ENCODE results near the gene DEPP1.

DEPP1 gene

DNA sequence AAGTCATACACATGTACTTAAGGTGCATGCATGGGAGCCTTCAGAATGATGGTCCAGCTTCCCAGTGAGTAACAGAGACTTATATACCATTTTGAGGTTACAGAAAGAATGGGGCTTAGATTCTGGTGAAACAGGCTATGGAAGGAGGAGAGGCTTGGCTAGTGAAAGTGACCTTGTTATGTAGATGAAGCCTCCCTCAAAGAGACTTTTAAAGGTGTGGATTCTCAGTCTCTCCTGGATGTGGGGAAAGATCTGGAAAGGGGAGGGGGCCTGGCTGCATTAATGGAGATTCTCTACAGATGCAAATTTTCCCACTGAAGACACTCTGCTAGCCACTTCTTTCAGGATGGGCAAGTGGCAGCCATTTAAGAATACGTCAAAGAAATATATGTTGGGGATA, 13.5 kb downstream of the DEPP1 start:
- DNase-seq, result no peak

DNA sequence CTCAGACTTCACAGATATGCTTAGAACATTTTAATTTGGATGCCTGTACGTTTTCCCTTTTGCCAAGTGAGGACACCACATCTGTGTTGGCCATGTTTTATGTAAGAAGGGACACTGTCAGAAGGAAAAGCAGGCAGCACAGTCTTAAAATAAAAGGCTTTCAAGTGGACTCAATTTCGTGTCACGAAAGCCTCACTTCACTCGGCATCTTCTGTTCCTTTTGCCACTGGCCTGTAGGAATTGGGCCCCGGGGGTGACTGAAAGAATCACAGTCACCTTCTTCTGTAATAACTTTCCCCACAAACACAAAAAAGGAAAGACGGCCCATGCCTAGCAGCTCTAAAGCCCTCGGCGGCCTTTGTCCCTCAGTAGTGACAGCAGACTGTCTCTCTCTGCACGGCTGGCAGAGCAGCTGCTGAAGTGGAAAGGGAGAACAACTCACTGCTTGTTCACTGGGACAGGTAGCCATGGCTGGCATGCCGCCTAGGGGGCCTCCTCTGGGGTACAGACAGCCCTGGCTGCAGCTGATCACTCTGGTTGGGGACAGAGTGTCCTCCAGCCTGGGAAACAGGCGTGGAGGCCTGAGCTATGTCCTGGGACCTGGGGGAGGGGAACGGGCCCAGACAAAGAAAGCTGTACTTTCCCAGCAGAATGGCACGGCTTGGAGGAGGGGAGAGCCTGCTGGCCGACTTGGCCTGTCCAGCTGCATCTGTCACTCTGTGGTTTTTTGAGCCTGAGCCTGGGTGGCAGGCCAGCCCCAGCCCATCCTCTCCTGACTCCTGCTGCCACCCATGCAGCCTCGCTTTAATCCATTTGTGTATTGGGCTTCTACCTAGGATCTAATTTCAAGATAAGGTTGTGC, 14.6 kb downstream of the DEPP1 start:
- DNase-seq, result no peak

DNA sequence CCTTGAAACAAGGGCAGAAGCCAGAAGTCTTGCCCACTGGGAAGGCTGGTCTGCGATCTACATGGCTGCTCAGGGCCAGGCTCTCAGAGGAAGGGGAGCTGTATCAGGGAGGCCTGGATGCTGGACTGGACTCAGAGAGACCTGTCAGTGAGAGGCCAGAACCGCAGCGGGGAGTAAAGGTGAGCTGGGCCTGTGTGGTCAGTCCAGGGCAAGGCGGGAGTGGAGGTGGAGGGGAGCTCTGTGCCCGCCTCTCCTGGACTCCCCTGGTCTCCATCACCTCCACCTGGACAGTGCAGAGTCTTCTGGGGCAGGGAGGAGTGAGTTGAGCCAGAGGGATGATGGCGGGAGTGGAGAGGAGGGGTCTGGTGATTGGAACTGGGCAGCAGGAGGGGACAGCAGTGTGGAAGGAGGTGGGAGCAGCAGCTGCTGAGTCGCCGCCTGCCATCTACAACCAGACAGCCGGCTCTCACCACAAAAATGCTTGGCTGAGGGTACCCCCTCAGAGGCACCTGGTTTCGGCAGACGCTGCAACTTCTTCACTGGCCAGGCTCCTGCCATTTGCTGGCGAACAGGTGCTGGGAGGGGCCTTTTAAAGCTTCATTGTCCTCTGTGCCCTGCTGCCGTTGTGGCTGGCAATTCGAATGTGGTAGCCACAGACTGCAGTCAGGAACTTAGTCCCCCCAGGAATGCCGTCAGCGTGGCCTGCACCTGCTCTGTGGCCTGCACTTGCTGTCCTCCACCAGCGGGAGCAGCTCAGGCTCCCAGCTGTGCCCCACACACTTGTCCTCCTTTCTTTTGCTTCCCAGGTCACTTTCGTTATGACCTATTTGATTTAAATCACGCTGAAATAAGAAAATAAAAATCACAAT, 15.5 kb downstream of the DEPP1 start:
- no peak for DNase-seq

DNA sequence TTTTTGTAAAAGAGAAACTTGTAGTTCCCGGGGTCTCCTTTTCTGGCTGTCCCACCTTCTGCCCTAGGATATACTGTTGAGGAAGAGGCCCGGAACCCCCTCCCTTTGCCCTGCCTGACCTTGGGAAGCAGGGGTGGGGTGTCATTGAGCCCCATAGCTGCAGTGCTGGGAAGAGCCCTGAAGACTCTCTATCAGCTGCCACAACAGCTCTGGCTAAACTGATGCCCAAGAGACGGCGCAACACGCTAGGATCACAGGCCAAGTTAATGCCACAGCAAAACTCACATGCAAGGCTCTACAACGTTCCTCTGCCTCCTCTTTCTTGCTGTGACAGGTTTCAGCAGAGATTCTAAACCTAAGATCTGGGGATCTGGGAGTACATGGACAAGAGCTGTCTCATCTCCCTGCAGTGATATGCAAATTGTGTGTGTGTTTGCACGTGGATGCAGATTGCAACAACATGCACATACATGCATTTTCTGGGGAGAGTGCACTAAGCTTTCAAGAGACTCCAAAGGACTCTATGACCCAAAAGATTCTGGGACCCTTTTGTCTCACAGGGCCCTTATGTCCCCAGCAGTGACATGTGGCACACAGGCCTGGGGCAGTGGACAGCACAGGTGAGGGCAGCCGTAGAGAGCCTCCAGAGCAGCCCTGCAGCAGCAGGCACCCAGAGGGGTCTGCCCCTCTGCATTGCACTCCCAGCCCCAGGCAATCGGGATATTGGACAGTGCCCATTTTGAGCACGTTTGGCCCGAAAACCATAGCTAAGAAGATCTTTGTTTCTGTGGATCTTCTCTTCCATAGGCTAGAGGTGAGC, 16.5 kb downstream of the DEPP1 start:
- no peak for DNase-seq

DNA sequence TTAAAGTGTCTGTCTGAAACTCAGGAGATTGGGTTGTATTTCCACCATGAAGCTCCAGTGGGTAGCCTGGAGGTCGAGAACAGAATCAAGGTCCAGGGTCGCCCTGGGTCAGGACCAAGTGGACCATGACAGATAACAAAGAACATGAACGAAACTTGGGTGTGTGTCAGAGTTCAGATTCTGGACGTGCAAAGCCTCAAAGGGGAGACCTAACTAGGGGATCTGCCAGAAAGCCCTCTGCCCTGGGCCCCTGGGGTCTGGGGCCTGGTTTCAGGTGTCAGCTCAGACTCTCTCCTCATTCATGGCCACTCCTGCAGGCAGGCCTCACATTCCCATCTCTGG, 17.4 kb downstream of the DEPP1 start:
- DNase-seq, result no peak

DNA sequence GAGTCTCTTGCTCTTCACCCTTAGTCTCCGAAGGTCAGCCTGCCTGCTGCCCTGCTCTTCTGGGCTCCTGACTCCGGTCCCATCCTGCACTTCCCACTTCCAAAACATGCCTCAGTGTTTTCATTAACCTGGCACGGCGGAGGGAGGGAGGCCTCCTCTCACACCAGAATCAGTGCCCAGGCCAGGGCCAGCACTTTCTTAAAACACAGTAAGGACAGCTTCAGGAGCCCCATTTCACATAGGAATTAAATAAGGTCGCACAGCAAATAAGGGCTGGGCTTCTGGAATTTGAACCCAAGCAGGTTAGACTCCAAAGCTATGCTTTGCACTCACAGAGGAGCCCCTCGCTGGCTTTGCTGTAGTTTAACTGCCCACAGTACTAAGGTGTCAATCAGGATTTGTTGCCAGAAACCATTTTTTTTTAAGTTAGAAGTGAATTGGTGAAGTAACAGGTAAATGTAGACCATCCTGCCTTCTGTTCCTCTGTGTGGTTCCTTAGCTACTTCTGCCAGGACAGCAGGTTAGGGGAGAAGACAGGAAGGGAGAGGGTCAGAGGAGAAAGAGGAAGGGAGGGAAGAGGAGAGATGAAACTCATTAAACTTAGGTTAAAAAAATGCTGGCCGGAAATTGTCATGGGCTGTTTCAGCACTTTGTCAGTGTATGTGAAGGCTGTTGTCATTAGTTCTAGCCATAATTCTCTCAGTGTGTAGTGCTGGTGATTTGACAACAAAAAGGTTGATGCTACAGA, 18.0 kb downstream of the DEPP1 start:
- DNase-seq, result no peak

DNA sequence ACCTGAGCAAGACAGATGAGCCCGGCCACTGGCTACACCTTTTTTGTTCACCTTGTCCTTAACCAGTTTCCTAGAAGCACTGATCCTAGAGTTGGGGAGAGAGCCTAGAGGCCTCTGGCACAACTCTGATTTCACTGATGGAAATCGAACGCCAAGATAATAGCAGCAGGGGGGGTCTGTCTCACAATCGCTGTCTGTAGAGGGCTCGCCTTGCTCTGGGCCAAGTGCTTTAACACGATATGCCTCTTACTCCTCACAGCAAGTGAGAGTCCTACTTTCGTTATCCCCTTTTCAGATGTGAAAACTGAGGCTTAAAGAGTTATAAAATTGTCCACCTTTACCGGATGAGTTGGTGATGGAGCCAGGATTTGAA, 18.5 kb downstream of the DEPP1 start:
- DNase-seq, result no peak

DNA sequence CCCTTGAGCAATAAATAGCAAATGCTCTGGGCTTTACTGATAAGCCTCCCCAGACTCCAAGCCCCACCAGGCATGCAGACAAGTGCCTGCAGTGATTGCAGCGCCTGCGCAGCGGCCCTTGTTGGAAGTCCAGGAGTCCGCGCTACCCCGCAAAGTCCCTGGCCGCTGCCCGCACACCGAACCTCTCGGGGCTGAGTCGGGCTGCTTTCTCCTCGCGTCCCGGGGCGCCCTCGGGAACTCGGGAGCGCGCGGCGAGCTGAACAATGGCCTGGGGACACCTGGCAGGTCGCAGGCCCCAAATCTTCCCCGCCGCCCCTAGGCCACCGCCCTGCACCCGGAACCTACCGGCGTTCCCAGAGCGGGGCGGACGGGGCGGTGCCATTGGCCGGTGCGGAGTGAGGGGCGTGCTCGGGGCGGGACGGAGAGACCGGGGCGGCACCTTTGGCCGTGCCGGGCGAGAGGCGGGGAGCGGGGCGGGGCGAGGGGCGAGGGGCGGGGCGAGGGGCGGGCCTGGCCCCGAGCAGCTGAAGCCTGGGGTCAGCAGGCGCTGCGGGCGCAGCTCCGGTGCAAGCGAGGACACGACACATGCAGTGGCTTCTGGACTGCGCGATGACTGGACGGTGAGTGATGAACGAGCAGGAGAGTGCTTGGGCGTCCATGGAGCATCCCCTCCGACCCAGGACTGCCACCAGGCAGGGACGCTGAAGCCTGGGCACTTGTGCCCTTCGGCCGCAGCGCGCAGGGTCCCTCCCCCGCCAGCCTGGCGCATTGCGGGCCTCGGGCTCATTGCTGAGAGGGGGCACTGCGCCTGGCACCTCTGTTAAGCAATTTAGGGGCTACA, 19.1 kb downstream of the DEPP1 start, which contains the start of gene RASSF4:
Gene RASSF4 (plus strand): TSS at position 556 of the 841 bp plus-strand sequence. CDS start 10,401 bp downstream, outside the sequence.
- DNase-seq, result peak; percentile 89

DNA sequence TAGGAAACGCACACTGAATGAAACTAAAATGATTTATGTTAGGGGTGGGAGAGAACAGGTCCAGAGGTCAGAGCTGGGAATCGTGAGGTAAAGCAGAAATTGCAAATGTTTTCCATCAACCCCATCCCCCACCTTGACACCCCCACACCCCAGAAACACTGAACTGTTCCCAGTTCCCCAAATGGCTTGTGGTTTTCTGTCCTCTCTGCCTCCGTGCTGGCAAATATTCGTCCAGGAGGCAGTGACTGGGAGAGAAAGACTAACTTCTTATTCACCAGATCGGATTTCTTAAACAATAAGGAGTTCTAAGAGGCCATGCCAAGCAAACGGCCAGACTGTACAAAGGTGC, 19.7 kb downstream of the DEPP1 start:
- no peak for DNase-seq

DNA sequence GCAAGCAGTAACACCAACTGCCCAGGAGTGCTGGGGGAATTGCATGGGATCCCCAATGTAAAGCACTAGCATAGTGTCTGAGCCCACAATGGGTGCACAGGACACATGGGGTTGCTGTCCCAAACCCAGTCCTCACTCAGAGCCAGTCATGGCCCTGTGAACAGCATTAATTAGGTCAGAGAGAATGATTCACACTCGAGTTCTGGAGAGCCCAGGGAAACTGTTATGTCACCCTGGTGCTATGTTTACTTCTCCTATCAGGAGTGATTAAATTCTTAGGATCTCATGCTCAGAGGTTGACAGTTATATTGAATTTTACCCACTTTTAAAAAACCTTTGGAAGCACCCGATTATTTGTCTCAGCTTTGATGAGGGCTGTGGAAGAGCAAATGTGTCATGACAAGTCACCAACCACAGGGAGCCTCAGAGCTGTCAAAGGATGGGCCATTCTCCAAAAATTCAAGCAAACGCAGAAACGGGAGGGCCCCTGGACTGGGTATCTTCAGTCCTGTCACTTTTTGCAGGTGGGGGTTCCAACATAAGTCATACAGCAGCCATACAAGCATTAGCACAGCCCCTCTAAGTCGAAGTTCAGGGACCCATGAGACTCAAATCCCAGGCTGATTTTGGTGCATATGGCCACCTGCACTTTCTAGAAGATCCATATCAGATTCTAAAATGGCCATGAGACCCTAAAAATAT, 20.3 kb downstream of the DEPP1 start:
- DNase-seq, result no peak

DNA sequence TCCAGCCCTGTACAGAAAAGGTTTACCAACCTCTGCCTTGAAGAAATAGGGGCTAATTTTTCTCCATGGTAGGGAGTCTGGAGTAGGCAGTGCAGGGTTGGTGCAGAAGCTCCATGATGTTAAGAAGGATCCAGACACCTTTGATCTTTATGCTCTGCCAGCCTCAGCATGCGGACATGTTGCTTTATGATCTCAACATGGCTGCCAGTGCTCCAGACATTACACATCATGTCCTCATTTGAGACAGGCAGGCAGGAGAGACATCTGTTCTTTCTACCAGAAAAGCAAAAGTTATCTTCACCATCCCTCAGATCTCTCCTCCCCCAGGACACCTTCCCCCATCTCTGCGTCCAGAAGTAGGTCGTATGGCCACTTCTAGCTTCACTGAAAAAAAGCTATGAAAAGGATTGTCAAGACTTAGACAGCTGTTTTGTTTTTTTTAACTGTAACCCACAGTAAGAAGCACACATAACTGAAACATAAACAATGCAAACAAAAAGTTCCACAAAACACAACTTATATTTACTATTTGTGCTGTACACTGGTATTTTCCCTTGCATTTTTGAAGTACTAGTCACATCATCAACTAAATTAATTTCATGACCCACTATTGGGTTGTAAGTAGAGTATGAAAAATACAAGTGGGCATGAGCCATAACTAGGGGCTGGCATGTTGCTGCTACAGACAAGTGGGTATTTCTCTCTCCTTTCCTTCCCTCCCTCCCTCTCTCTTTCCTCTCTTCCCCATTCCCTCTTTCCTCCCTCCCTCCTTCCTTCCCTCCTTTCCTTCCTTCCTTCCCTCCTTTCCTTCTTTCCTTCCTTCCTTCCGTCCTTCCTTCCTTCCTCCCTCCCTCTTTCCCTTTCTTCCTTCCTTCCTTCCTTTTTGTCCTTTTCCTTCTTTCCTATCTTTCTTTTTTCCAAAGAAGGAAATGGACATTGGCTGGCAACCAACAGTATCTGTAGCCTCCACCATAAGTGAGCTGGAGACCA, 21.6 kb downstream of the DEPP1 start:
- DNase-seq, result no peak

DNA sequence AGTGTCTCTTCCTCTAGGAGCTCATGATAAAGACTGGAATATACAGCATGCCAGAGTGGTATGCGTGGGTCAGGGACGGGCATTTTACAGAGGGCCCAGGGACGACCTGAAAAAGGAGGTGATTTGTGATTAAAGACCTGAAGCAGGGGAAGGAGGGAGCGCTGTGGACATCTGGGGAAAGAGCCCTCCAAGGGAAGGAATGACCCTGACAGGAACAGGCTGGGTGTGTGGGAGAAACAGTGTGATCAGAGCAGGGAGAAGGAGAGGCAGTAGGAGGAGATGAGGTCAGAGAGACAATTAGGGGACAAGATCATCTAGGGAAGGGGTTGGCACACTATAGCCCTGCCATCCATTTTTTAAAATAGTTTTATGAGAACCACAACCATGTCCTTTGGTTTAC, 22.4 kb downstream of the DEPP1 start:
- DNase-seq, result no peak

DNA sequence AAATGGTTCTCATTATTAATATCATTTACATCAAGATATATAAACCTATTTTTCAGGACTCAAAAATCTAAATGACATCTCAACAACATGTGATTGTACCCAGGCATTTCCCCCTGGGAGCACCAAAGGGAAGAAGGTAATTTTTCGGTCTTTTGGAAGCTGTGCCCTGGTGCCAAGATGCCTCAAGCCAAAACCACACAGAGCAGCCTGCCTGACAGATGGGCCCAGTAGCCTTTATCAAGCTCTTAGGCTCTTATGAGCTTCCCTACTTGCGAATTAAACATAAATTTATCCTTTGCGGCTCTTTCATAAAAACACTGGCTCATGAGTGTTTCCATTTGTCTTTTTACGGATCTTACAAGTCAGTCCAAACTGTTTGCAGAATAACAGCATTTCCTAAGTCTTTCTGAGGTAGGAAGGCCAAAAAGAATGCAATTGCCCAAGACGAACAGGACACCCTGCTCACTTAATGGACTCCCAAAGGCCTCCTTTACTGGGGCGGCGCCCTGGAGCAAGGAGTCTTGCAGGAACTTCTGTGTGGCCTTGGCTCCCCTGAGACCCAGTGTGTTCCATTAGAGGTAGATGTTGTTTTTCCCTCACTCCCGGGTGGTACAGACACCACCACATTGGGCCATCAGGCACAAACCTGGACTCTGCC, 23.1 kb downstream of the DEPP1 start:
- DNase-seq, result no peak

DNA sequence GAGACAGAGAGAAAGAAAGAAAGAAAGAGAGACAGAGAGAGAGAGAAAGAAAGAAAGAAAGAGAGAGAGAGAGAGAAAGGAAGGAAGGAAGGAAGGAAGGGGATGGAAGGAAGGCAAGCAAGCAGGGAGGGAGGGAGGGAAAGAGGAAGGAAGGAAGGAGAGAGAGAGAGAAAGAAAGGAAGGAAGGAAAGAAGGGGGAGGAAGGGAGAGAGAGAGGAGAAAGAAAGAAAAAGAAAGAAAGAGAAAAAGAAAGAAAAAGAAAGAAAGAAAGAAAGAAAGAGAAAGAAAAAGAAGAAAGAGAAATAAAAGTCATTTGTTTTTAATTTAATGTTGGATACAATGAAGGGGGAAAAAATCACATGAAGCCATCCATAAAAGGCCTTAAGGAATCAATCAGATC, 23.6 kb downstream of the DEPP1 start:
- no peak for DNase-seq

DNA sequence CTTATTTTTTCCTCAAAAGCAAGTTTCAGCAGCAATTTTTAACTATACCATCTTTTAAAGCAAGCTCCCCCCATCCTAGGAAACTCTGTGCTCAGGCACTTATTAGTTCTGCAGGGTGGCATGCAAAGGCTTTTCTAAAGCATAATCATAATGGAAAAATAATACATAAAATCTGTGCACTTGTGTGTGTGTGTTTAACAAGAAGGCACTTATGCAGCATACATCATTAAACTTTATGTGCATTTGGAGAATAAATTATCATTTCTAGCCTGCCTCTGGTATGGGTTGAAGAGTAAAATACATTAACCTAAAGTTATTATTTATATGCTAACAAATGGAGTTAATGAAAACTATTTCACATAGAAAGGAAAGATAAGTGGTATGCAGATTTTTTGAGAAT, 24.6 kb downstream of the DEPP1 start:
- DNase-seq, result no peak

DNA sequence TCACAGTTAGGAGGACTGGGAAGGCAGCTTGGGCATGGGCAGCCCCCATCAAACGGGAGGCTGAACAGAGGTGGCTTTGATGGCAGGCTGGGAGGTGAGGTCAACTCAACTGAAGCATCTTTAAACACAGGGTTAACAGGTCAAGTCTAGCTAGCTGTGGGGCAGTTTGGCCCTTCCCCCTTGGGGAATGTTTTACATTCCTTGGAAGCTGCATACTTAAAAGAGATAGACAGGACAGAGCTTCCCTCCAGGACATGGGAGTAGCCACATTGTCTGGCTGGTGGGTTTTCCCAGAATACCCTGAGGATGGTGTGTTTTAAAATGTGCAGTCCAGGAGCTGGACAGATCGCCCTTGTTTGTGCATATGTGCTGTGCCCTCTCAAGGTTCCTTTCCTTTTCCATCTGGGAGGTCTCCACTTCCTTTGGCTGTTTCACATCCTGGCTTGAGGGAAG, 25.8 kb downstream of the DEPP1 start:
- DNase-seq, result no peak

DNA sequence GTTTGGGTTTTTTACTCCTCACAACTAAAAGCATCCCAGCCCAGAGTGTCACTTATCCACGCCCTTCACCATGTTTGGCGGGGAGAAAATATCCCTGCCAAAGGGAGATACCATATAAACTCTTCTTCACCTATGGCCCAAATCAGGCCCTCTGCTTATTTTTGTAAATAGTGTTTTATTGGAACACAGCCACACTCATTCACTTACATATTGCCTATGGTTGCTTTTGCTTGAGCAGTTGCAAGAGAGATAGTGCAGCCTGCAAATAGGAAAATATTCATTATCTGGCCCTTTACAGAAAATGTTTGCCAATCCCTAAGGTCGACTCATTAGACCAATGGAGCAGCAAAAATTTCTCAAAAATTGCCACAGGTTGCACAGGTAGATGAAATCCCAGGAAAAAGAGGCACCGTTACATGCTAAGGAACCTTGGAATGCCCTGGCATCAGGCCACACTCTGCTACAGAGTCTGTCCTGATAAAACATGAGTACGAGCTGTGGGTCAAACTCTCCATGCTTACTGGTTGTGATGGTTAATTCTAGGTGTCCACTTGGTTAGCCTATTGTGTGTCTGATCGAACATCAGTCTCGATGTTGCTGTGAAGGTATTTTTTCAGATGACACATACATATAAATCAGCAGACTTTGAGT, 26.9 kb downstream of the DEPP1 start:
- DNase-seq, result no peak
